Keratinocyte (primary cell): Measurements from ENCODE around the gene FCRL5. TPM values are rescaled to one million over a fixed set of nuclear protein-coding genes. Genes with fewer than 3 reads are reported as not detected.

Source experiments
- DNase-seq: peaks from one replicate; pipeline ENCODE4 v3.0.0-alpha.2; 2011; ENCODE audit warnings: low read depth, missing footprints, low spot score
- FAIRE-seq: peaks from 2 replicates; lab custom pipeline; 2011; peaks lifted over from hg19 to GRCh38; lab: Jason Lieb, UNC
- H2AFZ ChIP-seq: 2 replicates; pipeline ENCODE4 v1.6.0; 2012; ENCODE audit warnings: low read length, control low read depth, inconsistent platforms; ENCODE audit not compliant: control insufficient read depth
- H3K27ac ChIP-seq: 2 replicates; pipeline ENCODE4 v1.5.1; 2011; ENCODE audit warnings: low read length; ENCODE audit not compliant: control insufficient read depth, insufficient read depth
- H3K27me3 ChIP-seq: 3 replicates; pipeline ENCODE4 v1.6.0; 2011; ENCODE audit warnings: low read length; ENCODE audit not compliant: control insufficient read depth, insufficient read depth; ENCODE audit errors: extremely low read depth
- H3K36me3 ChIP-seq, 2 experiments: 2 replicates in 1 of 2; 3 replicates in 1 of 2; pipeline ENCODE4 v1.5.1; 2011; ENCODE audit warnings: low read length in 2 of 2, mild to moderate bottlenecking in 1 of 2; ENCODE audit not compliant: control insufficient read depth in 2 of 2, insufficient read depth in 2 of 2; ENCODE audit errors: extremely low read depth in 1 of 2
- H3K4me1 ChIP-seq: 3 replicates; pipeline ENCODE4 v1.5.1; 2011; ENCODE audit warnings: low read length; ENCODE audit not compliant: control insufficient read depth, insufficient read depth; ENCODE audit errors: extremely low read depth
- H3K4me2 ChIP-seq: 3 replicates; pipeline ENCODE4 v1.6.0; 2011; ENCODE audit warnings: low read depth, low read length; ENCODE audit not compliant: control insufficient read depth, insufficient read depth; ENCODE audit errors: extremely low read depth
- H3K4me3 ChIP-seq, 3 experiments: fragments of 200-600 bp in 1 of 3; sonication (generic) in 1 of 3; 2 replicates in 2 of 3; 3 replicates in 1 of 3; pipeline ENCODE4 v1.5.1; 2011 to 2016; ENCODE audit warnings: low read length in 3 of 3, mild to moderate bottlenecking in 3 of 3, control low read depth in 2 of 3, inconsistent platforms in 1 of 3, low read depth in 1 of 3, mixed read lengths in 1 of 3, mixed run types in 1 of 3, moderate library complexity in 1 of 3; ENCODE audit not compliant: control insufficient read depth in 2 of 3, insufficient read depth in 2 of 3; ENCODE audit errors: extremely low read depth in 1 of 3
- H3K79me2 ChIP-seq: 2 replicates; pipeline ENCODE4 v1.6.0; 2012; ENCODE audit warnings: low read length; ENCODE audit not compliant: control insufficient read depth, insufficient read depth
- H3K9ac ChIP-seq: 3 replicates; pipeline ENCODE4 v1.6.0; 2011; ENCODE audit warnings: low read length; ENCODE audit not compliant: control insufficient read depth, insufficient read depth; ENCODE audit errors: extremely low read depth
- H3K9me1 ChIP-seq: 3 replicates; pipeline ENCODE4 v1.6.0; 2011; ENCODE audit warnings: low read length; ENCODE audit not compliant: control insufficient read depth, insufficient read depth; ENCODE audit errors: extremely low read depth
- H3K9me3 ChIP-seq: 2 replicates; pipeline ENCODE4 v1.5.1; 2012; ENCODE audit warnings: low read depth, low read length; ENCODE audit not compliant: control insufficient read depth
- H4K20me1 ChIP-seq: 3 replicates; pipeline ENCODE4 v1.6.0; 2011; ENCODE audit warnings: low read length; ENCODE audit not compliant: control insufficient read depth, insufficient read depth; ENCODE audit errors: extremely low read depth
- EZH2 ChIP-seq: IDR thresholded peaks from one replicate; pipeline ENCODE4 v1.6.1; 2012; ENCODE audit warnings: inconsistent platforms, mild to moderate bottlenecking, low read length, moderate library complexity
- dilution Hi-C: fragments of 300-500 bp; cut with MboI; formaldehyde crosslinking; loops from one replicate; pipeline ENCODE4 v1.7.0; 2020; ENCODE audit warnings: low sequenced_read_pairs; ENCODE audit not compliant: extremely low pct_ligation_motif_present
- polyA plus RNA-seq, 5 experiments: library from polyadenylated mRNA; depleted of rRNA in 3 of 5; stranded (reverse) in 3 of 5; stranded (forward) in 1 of 5; unstranded in 1 of 5; fragments of >200 nt; gene quantifications; 1 replicate in 1 of 5; 2 replicates in 3 of 5; 3 replicates in 1 of 5; pipeline versions ENCODE4 v1.2.1 to v1.2.3, GENCODE V29; 2011 to 2012; ENCODE audit warnings: missing spikeins in 2 of 5, low read depth in 1 of 5, low replicate concordance in 1 of 5
- TF ChIP-seq, protein P1 (sequence below), 3 experiments: IDR thresholded peaks in 1 of 3; conservative IDR thresholded peaks in 1 of 3; optimal IDR thresholded peaks in 1 of 3; 2 replicates in 2 of 3; 3 replicates in 1 of 3; pipeline versions ENCODE3 to v1.5.1; 2011; ENCODE audit warnings: low read length in 3 of 3, mild to moderate bottlenecking in 3 of 3, moderate library complexity in 2 of 3, control low read depth in 1 of 3, inconsistent platforms in 1 of 3; ENCODE audit not compliant: insufficient read depth in 2 of 3; ENCODE audit errors: extremely low read depth in 1 of 3

FCRL5 gene
- polyA plus RNA-seq, 1 donor (not counting 4 experiments of a cell fraction or from before 2014, with no cell fraction given), result not detected

DNA sequence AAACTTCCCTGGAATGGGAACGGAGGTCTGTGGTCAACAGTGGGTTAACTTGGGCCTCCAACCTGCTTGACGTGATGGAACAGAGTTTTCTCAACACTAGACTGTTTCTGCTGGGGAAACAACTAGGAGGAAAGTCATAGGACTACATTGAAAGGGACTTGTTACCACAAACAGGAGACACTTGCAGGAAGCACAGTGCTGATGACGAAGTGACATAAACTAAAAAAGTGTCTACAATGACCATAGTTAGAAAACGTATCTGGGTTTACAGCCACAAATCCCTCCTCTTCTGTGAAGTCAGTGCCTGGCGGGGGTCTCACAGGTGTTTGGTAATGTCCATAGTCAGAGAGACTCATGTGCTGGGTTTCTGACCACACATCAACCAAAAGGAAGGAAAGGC, 86.3 kb downstream of the FCRL5 start:
- Histone ChIP-seq H3K9me1 (no peaks in the 10 kb centered on the region), H4K20me1 (no peaks in the 10 kb centered on the region), H3K36me3 (no peaks in the 10 kb centered on the region), H3K4me2 (no peak overlapping the region), H3K27ac (no peak overlapping the region), H3K9me3 (no peaks in the 10 kb centered on the region), H3K4me3 (no peak overlapping the region), H3K4me1 (no peaks in the 10 kb centered on the region), H3K9ac (no peak overlapping the region), H3K79me2 (no peaks in the 10 kb centered on the region), H2AFZ (no peak overlapping the region), H3K27me3 (no peaks in the 10 kb centered on the region)
- dilution Hi-C loops, result no loop called here
- TF ChIP-seq, protein P1, sequence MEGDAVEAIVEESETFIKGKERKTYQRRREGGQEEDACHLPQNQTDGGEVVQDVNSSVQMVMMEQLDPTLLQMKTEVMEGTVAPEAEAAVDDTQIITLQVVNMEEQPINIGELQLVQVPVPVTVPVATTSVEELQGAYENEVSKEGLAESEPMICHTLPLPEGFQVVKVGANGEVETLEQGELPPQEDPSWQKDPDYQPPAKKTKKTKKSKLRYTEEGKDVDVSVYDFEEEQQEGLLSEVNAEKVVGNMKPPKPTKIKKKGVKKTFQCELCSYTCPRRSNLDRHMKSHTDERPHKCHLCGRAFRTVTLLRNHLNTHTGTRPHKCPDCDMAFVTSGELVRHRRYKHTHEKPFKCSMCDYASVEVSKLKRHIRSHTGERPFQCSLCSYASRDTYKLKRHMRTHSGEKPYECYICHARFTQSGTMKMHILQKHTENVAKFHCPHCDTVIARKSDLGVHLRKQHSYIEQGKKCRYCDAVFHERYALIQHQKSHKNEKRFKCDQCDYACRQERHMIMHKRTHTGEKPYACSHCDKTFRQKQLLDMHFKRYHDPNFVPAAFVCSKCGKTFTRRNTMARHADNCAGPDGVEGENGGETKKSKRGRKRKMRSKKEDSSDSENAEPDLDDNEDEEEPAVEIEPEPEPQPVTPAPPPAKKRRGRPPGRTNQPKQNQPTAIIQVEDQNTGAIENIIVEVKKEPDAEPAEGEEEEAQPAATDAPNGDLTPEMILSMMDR (optimal IDR thresholded peaks at IDR 0.05 in 1 of 3, IDR thresholded peaks at IDR 0.05 in 1 of 3, conservative IDR thresholded peaks at IDR 0.05 in 1 of 3; ENCODE audit: extremely low read depth in 1 of 3, insufficient read depth in 2 of 3, low read length in 3 of 3), result no peak
- no peak for TF ChIP-seq EZH2
- FAIRE-seq (no peak), DNase-seq (no peak)

Other genes starting within 250 kb of the FCRL5 start
- gene FCRL4, start 45.6 kb upstream of the FCRL5 start, polyA plus RNA-seq, result not detected in 3 replicates
- not detected in 3 replicates for gene FCRL3, start 148.3 kb upstream of the FCRL5 start, polyA plus RNA-seq
- gene FCRL2, start 224.6 kb upstream of the FCRL5 start, polyA plus RNA-seq, result not detected in 3 replicates